Upper lobe of right lung (tissue), 1 donor: ENCODE results near the gene CTBP2. TPM values are rescaled to one million over a fixed set of nuclear protein-coding genes. Genes with fewer than 3 reads are reported as not detected.
A peak's percentile ranks its signal among the peaks of the same experiment; 100 is the strongest.

Experiments used
- ATAC-seq: fragments of 200-7000 bp; cut with Tn5 transposase; one replicate; pipeline ENCODE4 v1.9.1; 2020; ENCODE audit warnings: mild to moderate bottlenecking, moderate library complexity
- DNase-seq: peaks from one replicate; pipeline ENCODE4 v3.0.0-alpha.2; 2020
- H3K27ac ChIP-seq: fragments of 200-600 bp; one replicate; pipeline ENCODE4 v1.8.0; 2022
- H3K27me3 ChIP-seq: fragments of 200-600 bp; one replicate; pipeline ENCODE4 v1.8.0; 2022; ENCODE audit warnings: mild to moderate bottlenecking
- H3K36me3 ChIP-seq: fragments of 200-600 bp; one replicate; pipeline ENCODE4 v1.8.0; 2022
- H3K4me1 ChIP-seq: fragments of 200-600 bp; one replicate; pipeline ENCODE4 v1.8.0; 2022
- H3K4me3 ChIP-seq: fragments of 200-600 bp; one replicate; pipeline ENCODE4 v1.8.0; 2022; ENCODE audit warnings: mild to moderate bottlenecking
- H3K9me3 ChIP-seq: fragments of 200-600 bp; one replicate; pipeline ENCODE4 v1.8.0; 2022
- intact Hi-C: fragments of 100-400 bp; cut with DNase I; formaldehyde crosslinking; loops from one replicate; pipeline ENCODE4 v1.11.0; 2022
- total RNA-seq: library from RNA; stranded (reverse); fragmentation: NEBNext Ultra II Directional; extraction: Animal tissue kit (Norgen Biotek cat#: 25700); gene quantifications from one replicate; pipeline ENCODE4 v1.2.1, GENCODE V29; 2021
- TF ChIP-seq, protein P1 (sequence below): fragments of 200-600 bp; IDR thresholded peaks from one replicate; pipeline ENCODE4 v1.8.0; 2022; ENCODE audit warnings: antibody characterized with exemption
- donor health status: DM: no; HTN: yes; CAD: no; lungs with severe emphysema.

Gene CTBP2
- total RNA-seq, 1 donor from 2014 or later = 66.7 TPM

DNA sequence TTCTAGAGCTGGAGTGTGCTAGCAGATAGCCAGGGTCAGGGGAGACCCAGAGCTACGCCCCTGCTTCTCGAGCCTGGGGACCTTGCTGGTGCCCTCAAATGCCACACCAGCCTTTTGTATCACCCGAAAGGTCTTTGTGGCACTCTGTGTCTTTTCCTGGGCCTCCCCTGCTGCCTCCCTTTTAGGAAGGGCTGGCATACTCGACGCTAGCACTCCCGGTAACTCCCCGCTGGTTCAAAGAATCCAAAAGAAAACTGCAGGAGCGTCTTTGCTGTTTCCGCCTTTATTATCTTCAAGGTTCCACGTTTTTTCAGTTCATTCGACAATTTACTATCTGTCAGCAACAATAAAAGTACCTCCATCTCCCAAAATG is 36.3 kb downstream of the CTBP2 start:
- TF ChIP-seq, protein P1, sequence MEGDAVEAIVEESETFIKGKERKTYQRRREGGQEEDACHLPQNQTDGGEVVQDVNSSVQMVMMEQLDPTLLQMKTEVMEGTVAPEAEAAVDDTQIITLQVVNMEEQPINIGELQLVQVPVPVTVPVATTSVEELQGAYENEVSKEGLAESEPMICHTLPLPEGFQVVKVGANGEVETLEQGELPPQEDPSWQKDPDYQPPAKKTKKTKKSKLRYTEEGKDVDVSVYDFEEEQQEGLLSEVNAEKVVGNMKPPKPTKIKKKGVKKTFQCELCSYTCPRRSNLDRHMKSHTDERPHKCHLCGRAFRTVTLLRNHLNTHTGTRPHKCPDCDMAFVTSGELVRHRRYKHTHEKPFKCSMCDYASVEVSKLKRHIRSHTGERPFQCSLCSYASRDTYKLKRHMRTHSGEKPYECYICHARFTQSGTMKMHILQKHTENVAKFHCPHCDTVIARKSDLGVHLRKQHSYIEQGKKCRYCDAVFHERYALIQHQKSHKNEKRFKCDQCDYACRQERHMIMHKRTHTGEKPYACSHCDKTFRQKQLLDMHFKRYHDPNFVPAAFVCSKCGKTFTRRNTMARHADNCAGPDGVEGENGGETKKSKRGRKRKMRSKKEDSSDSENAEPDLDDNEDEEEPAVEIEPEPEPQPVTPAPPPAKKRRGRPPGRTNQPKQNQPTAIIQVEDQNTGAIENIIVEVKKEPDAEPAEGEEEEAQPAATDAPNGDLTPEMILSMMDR = no peak
- no peak overlapping the region for H3K4me3 ChIP-seq
- peak overlapping the region; percentile 58 for H3K27ac ChIP-seq
- no peaks in the 10 kb centered on the region for H3K9me3 ChIP-seq
- H3K27me3 ChIP-seq = no peaks in the 10 kb centered on the region
- ATAC-seq (no peak), DNase-seq (no peak)
- no peaks in the 10 kb centered on the region for H3K36me3 ChIP-seq
- peaks cover 30% of the 10 kb centered on the region for H3K4me1 ChIP-seq
- intact Hi-C loops = no loop called here

DNA sequence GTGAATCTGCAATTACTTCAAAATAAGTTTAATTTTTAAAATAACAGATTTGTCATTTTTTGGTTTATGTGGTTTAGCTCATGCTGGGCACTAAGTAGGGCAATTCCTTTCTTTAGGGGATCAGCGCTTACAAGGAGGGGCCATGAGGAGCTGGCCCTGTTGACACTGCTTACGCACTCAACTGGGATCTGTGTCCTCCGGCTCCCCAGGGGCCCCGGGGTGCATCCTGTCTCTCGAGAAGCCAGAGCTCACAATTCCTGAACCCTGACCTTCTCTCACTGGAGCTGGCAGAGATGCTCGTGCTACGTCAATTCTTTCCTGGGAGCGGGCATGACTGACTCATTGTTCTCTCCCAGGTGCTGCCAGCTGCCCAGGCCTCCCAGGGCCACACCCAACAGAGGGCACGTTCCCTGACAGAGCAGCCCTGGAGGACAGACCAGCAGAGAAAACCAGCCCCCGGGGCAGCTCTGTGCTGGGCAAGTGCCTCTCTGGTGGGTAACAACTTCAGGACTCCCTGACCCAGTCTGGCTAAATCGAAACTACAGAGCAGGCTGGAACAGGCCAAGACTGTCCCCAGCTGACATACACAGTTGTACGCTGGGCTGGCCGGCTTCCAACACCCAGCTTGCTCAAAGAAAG is 36.8 kb downstream of the CTBP2 start:
- DNase-seq (peak; percentile 83), ATAC-seq (peak; percentile 78)
- Histone ChIP-seq H3K27me3 (no peaks in the 10 kb centered on the region), H3K27ac (peak overlapping the region; percentile 58), H3K36me3 (no peaks in the 10 kb centered on the region), H3K4me1 (peaks cover 36% of the 10 kb centered on the region), H3K4me3 (no peak overlapping the region), H3K9me3 (no peaks in the 10 kb centered on the region)
- TF ChIP-seq, protein P1 = no peak
- intact Hi-C loops = no loop called here

- intact Hi-C loops = no loop called here
- Histone ChIP-seq H3K36me3 (no peaks in the 10 kb centered on the region), H3K9me3 (no peaks in the 10 kb centered on the region), H3K27ac (no peak overlapping the region), H3K27me3 (no peaks in the 10 kb centered on the region), H3K4me1 (peaks cover 44% of the 10 kb centered on the region), H3K4me3 (no peak overlapping the region)
- peak; percentile 11 for DNase-seq
- TF ChIP-seq, protein P1 = no peak
- no peak for ATAC-seq
Measured at GRCh38 chr10:125122566-125122965, 37.8 kb downstream of the CTBP2 start.

DNA sequence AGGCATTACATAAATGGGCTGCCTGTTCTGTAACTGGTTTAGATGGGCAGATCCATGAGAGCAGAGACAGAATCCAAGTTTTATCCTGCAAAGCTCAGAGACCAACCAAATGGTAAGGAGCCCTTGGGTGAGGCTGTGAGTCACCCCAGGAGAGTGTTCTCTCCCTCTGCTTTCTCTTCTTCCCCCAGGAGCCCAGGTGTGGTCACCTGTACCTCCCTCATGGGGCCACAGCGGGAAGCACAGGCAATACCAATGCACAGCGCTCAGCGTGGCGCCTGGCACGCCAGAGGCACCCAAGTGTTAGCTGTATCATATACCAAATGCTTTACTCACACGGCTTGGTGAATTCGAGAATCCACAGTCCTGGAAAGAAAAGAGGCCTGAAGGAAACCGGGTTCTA is 39.4 kb downstream of the CTBP2 start:
- Histone ChIP-seq H3K4me1 (peaks cover 48% of the 10 kb centered on the region), H3K9me3 (no peaks in the 10 kb centered on the region), H3K27ac (peak overlapping the region; percentile 17), H3K4me3 (no peak overlapping the region), H3K27me3 (no peaks in the 10 kb centered on the region), H3K36me3 (no peaks in the 10 kb centered on the region)
- ATAC-seq = no peak
- TF ChIP-seq, protein P1 = no peak
- peak; percentile 18 for DNase-seq
- intact Hi-C loops = no loop called here

DNA sequence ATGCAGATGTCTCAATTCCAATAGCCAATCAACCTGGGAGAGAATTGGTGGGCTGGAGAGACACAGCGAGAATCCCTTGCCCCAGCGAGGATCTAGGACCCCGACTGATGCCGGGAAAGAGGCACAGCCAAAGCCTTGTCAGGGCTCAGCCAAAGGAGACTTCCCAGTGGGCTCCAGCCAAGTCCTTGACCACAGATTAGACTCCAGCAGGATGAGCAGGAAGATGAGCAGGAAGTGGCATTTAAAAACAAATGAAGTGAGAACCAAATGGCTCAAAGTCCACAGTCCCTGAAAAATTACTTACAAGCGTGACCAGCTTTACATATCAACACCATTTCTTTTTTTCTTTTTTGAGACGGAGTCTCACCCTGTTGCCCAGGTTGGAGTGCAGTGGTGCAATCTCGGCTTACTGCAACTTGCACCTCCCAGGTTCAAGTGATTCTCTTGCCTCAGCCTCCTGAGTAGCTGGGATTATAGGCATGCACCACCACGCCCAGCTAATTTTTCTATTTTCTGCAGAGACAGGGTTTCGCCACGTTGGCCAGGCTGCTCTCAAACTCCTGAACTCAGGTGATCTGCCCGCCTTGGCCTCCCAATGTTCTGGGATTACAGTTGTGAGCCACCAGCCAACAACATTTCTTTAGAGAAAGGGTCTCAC is 40.2 kb downstream of the CTBP2 start:
- TF ChIP-seq, protein P1 = no peak
- Histone ChIP-seq H3K4me3 (no peak overlapping the region), H3K27me3 (no peaks in the 10 kb centered on the region), H3K9me3 (no peaks in the 10 kb centered on the region), H3K27ac (peak overlapping the region; percentile 17), H3K36me3 (no peaks in the 10 kb centered on the region), H3K4me1 (peaks cover 48% of the 10 kb centered on the region)
- ATAC-seq = no peak
- intact Hi-C loops = no loop called here
- peak; percentile 32 for DNase-seq
